ENCODE data around the gene SELENOM.

GRCh38 chr22:31135706-31136105 lies 28.3 kb upstream of the SELENOM start:
- TF ChIP-seq POLR2AphosphoS5 (IDR thresholded peaks at IDR 0.05; ENCODE audit: borderline replicate concordance, low read depth, low read length) (no peak), EZH2 (IDR thresholded peaks at IDR 0.05) (no peak)
